ENCODE data around the gene TSNAX.

The TSNAX gene

DNA sequence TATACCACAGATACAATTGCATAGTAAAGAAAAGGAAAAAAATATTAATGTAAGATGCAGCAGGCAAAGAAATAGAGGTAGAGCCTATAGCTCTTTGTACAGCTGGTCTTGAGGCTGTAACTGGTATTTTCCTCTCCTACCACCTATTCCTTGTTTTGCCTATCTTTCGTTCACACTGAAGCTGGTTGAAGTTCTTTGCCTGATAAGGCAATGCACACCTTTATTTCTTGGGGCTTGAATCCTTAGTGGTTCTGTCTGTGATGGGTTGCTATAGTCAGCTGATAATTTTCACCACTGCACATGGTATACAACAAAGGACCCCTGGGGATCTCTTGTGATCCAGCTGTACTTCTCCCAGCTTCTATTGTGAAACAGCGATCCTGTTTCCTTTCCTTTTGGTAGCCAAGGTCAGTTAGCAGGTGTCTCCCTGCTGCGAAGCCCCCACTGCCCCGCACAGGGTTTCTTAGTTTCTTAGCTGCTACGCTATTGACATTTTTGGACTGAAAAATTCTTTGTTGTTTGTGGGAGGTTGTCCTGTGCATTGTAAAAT, 9.9 kb upstream of the TSNAX start:
- DNase-seq (ENCODE audit: low read depth in 2 of 2) = no peak

DNA sequence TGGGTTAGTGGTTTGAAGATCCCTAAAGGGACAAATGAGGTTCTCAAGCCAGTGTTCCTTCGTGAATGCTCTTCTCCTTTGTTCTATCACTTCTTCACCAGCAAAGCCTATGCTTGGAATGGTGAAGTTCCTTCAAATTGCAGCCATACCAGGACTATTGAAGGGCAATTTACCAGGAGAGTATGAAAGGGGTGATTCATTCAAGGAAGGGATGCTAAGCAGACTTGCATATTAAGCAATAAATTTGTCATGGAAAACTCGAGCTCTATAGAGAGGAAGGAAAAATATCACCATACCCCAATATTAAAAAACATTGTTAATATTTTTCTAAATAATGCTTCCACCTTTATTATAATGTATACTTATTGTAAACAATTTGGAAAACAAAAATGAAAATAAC, 9.3 kb upstream of the TSNAX start:
- DNase-seq (ENCODE audit: low read depth in 2 of 2) = no peak

DNA sequence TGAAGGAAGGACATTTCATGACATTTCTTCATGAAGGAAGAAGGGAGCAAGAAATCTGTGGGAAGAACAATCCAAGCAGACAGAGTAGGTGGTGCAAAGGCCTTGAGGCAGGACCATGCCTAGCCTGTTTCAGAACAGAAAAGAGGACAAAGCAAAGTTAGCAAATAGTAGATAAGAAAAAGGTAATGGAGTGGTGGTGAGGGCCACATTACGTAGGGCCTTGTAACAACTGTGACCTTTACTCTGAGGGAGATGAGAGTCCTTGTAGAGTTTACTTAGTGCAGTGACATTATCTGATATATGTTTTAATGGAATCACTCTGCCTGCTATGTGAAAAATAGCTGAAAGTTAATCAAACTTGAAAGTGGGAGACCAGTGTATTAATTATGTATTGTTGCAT, 6.4 kb upstream of the TSNAX start:
- DNase-seq (ENCODE audit: low read depth in 2 of 2) = no peak

DNA sequence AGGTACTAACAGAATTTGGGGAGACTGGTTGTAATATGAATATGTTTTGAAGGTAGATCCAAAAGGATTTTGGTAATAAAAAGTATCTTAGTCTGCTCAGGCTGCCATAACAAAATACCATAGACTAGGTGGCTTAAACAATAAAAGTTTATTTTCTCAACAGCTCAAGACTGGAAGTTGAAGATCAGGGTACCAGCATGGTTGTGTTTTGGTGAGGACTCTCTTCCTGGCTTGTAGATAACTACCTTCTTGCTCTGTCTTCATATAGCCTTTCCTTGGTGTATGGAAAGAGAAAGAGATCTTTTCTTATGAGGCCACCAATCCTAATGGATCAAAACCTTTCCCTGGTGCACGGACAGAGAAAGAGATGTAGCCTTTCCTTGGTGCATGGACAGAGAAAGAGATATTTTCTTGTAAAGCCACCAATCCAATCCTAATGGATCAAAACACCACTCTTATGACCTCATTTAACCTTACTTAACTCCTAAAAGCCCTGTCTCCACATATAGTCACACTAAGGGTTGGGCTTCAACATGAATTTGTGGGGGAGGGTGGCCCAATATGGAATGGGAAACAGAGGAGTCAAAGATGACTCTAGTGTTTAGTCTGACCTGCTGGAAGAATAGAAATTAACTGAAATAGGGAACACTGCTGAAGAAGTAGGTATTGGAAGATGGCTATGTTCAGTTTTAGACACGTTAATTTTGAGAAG, 5.4 kb upstream of the TSNAX start:
- DNase-seq (ENCODE audit: low read depth in 2 of 2) = no peak

DNA sequence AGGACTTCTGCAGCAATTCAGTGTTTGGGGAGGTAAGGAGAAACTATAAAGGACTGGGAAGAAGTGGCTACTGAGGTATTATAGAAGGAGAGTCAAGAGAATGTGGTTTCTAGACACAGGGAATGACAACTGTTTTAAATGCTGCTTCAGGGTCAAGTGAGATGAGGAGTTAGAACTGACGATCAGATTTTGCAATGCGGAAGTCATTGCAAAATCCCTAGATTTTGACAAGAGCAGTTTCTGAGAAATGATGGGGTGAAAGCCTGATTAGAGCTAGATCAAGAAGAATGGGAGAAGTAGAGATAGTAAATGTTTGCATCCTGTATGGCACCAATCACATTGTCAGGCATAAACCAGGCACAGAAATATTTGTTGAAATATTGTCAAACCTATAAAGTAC, 4.7 kb upstream of the TSNAX start:
- no peak for DNase-seq (ENCODE audit: low read depth in 2 of 2)

DNA sequence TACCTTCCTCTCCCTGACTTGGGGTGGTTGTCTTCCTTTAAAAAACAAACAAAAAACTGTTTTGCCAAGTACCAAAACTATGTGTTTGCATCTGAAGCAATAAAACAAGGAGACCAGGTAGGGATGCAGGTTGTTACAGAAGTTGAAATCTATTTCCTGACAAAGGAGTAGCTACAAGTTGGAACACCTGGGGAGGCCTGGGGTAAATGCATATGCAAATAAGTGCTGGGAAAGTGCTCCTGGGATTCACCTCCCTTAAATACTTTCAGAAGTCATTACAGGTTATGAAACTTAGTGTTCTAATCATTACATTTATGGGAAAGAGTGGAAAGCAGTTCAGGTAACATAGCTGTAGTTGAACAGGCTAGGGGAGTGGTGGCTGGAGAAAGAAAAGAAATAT, 1.9 kb upstream of the TSNAX start:
- no peak for DNase-seq (ENCODE audit: low read depth in 2 of 2)

DNA sequence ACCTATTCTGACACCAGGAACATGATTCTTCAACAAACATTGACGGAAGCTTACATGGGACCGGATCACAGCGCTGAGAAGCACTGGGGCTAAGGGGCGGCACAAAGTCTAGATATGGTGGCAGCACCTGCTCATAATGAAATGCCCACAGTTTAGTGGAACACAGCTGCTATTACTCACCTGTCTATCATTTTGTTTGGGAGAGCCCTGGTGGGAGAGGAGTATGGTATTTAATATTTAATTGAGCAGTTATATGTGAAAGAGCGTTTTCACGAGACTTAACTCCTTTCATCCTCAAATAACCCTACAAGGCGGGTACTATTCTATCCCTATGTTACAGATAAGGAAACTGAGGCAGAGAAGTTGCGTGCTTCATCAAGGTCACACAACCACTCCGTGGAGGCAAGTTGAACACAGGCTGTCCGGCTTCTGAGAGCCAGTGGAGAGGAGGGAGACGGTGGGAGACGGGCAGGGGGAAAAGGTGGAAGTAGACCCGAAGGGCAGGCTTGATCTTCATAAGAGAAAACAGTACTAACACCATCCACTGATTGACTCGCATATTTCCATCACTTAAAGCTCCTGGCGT, 790 bp upstream of the TSNAX start:
- no peak for DNase-seq (ENCODE audit: low read depth in 2 of 2)

DNA sequence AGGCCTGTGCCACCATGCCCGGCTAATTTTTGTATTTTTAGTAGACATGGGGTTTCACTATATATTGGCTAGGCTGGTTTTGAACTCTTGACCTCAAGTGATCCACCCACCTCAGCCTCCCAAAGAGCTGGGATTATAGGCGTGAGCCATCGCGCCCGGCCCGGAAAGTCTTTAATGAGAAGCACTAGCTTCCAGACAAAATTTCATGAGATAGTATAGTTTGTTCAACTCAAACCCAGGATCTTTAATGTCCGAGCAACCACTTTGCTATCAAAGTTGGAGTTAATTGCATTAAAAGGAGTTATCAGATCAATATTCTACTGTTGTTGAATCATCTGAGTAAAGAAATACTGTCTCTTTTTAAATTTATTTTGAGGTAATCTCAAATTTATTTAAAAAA, 4.8 kb downstream of the TSNAX start:
- DNase-seq (ENCODE audit: low read depth in 2 of 2) = no peak

DNA sequence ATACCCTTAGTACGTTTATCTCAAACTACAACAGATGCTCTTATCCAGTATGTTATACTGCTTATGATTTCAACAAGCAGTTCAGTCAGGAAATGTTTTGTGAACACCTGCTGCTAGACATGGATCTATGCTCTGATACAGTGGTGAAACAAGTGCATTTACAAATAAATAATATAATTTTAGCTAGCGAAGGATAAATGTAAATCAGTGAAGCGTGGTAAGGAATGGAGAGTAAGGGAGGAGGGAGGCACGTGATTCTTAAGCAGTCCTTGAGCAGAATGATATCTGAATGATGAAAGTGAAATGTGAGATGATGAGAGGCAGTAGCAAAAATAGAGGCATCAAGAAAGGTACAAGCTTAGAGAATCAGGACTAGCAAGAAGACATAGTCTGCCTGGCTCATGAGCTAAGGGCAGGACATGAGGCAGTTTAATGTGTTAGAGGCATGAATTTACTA, 6.3 kb downstream of the TSNAX start:
- DNase-seq (ENCODE audit: low read depth in 2 of 2) = no peak

DNA sequence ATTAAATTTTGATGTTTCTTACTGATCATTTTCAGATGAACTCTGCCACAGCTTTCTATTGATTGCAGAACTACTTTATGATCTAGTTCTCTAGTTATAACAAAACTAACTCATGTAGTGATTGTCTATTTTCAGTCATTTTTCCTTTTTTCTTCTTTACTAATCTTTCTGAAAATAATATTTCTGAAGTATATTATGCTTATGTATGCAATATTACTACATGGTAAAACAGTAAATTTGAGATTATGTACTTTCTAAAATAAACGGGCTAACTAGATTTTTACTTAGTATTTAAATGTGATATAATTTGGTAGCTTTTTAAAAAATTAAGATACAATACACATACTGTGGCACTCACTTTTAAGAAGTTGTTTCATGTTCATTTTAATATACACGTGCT, 7.6 kb downstream of the TSNAX start:
- DNase-seq (ENCODE audit: low read depth in 2 of 2) = no peak

DNA sequence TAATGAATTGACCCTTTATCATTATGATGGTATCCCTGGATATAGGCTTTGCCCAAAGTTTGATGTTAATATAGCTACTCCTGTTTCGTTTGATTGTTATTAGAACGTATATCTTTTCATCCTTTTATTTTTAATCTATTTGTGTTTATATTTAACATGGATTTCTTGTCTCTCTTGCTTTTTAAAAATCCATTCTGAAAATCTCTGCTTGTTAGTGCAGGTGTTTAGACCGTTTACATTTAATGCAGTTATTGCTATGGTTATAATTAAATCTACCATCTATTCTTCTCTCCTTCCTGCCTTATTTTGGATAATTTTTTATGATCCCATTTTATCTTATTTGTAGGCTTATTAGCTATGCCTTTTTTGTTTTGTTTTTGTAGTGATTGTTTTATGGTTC, 12.4 kb downstream of the TSNAX start:
- no peak for DNase-seq (ENCODE audit: low read depth in 2 of 2)

DNA sequence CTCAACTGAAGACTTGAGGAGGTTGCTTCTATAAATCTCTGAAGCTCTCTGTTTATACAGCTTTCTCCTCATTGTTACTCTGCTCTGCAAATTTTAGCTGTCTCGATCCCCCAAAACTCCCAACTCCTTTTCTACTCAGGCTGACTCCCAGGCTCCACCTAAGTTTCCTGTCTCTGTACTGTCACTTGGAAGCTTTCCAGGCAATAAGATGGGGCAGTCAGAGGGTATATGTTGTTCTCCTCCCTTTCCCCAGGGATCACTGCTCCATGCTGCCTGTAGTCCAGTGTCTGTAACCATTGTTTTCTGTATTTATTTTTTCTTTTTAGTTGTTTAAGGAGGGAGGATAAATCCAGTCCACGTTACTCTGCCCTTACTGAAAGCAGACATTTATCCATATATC, 13.4 kb downstream of the TSNAX start:
- no peak for DNase-seq (ENCODE audit: low read depth in 2 of 2)

DNA sequence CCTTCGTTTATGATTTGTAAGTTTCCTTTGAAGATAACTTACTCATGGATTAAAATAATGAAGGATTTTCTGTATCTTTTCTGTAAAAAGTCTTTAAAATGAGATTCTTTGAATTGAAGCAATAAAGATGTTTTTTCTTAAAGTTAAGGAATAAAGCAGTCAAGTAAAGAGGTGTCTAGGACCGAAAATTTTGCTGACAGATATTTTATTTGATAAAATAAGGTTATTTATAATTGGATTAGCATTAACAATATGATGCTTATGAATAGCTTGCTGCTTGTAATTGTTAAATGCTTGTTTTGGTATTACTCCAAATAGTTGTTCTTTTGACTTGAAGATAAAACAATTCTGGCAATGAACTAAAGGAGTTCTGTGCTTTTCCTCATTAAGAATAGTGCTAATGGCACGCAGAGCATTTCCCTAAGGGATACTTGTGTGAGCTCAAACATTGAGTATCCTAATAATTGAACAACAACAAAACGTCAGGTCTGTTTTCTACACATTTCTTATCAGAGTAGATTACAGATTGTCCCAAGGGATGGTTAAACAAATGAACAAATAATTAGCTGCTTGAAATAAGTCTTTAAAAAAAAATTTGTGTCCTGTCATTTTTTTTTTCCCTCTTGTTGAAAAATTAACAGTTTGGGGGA, 16.6 kb downstream of the TSNAX start:
- DNase-seq (ENCODE audit: low read depth in 2 of 2) = no peak

DNA sequence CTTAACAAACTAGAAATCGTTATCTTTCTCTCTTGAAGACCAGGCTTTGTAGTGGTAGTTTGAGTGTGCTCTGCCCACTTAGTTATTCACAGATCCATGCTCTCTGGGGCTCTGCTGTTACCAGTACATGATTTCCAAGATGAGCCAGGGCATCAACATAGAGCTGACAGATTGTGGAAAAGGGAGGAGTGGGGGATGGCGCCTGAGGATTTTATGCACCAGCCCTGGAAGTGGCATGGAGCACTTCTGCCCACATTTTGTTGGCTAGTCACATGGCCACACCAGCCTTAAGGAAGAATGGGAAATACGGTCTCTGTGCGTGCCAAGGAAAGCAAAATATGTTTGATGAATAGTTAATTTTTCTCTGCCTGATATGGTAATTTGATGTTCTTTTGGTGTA, 18.2 kb downstream of the TSNAX start:
- no peak for DNase-seq (ENCODE audit: low read depth in 2 of 2)

DNA sequence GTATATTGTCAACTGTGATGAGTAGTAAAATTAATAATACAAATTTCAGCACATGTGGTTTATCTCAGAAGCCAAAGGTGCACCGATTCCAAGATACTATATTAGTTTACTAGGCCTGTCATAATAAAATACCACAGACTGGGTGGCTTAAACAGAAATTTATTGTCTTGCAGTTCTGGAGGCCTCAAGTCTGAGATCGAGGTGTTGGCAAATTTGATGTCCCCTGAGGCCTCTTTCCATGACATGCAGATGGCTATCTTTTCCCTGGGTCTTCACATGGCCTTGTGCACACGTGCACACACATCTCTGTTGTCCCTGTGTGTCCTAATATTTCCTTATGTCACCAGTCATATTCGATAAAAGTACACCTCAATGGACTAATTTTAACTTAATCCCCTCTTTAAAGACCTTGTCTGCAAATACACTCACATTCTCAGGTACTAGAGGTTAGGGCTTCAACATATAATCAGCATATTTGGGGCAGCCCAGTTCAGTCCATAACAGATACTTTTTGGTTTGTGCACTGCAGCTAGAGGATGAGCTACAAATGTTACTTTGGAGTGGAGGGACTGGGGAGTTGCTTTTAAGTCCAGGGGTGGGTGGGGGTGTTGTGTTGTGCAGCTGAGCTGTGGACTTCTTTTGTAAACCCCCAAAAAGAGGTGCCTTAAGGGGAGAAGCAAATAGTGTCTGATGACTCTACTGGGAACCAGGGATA, 21.4 kb downstream of the TSNAX start:
- DNase-seq (ENCODE audit: low read depth in 2 of 2) = no peak

DNA sequence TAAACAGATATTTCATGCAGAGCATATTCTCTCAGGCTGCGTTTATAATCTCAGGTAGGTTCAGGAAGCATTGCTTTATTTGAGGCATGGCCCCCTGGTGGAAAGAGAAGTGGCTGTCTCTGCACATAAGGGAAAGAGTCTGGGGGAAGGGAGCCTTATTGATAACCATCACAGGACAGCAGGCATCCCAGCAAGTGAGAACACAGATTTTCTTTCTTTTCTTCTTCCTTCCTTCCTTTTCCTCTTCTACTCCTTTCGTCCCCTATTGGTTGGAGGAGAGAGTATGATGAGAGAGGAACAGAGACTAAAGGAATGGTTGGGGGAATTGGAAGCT, 21.9 kb downstream of the TSNAX start:
- no peak for DNase-seq (ENCODE audit: low read depth in 2 of 2)

DNA sequence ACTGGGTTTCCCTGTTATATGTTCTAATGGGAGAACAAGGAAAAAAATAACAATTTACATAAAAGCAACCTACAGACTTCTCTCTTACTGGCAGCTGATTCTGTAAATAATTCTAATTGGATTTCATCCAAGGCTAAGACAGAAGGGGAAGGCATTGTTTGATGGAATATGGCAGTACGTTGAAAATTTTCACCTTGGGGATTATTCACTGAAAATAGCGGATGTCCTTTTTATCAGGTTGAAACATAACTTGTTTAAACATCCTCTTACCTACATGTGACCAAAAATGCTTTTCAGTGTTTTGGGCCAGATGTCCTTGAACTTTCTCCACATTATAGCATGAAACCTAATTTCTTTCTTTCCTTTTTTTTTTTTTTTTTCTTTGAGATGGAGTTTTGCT, 24.9 kb downstream of the TSNAX start:
- no peak for DNase-seq (ENCODE audit: low read depth in 2 of 2)

DNA sequence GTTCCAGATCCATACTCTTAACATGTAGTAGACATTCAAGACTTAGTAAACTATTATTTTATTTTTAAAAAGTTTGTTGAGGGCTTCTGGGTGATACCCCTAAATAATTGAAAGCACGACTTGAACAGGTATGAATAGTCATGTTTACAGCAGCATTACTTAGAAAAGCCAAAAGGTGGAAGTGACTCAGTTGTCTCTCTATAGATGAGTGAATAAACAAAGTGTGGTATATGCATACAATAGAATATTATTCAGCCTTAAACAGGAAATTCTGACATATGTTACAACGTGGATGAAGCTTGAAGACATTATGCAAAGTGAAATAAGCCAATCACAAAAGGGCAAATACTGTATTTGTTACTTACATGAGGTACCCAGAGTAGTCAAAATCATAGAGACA, 26.5 kb downstream of the TSNAX start:
- no peak for DNase-seq (ENCODE audit: low read depth in 2 of 2)

DNA sequence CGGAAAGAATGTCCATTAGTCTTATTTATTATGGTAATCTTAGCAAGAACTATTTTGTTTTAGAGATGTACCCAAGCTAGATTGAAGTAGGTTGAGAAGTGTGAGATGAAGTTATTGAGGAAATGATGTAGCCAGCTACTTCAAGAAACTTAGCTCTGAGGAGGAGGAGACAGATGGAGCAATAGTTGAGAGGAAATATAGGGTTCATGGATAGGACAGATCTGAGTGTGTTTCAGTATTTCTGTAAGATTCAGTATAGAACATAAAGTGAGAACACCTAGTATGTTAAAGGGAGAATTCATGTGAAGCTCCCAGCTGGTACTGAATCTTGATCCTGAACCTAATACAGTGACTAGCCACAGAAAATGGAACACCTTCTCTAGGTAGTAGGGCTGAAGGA, 28.9 kb downstream of the TSNAX start:
- DNase-seq (ENCODE audit: low read depth in 2 of 2) = no peak

DNA sequence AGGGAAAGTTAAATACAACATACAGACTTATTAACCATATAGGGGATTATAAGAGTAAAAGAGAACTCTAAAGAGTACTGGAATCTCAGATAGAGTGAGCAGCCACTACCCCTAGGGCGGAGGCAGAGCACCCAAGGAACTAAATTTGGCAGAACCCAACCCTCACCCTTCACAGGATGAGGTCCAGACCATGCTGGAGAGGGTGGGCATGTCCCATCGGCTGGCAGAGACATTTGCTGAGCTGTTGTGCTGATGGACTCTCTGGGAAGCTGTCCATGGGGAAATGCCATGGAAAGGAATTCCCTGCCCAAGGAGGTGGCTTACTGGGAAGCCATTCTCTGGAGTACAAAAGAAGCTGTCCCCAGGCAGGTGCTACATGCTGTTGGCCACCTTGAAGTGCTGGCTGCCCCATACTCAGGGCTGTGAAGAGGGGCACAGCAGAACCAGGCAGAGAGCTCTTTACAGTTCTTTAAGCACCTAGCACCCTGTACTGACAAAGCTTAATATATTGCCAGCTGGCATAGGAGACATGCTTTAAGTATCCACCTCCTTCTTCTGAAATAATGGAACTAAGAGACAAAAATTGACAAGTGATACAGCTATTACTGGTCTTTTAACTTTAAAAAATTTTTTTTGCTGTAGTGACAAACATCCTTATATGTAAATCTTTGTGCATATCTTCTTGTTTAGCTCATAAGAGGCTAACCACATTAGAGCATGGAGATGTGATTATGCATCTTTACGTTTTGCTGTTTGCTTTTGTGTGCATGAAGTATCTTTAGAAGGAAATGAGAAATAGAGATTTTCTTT, 29.6 kb downstream of the TSNAX start:
- no peak for DNase-seq (ENCODE audit: low read depth in 2 of 2)

DNA sequence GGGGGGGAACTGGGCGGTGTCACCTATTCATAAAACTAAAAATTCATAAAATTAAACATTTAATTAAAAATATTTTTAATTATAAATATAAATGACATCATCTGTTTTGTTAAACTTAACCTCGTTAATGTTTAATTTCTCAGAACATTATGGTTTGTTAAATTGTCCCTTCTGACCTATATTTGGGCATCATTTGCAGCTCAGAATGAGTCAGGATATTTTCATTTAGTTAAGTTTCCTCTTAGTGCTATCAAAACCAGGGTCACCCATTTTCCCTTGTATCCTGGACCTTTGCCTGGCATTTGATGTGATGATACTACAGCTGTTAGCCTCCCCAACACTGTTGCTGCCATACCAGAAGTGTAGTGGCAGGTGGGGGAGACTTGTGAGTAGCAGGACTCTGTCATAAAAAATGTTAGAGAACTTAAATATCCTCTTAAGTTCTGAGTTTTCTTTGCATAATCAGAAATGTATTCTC, 30.3 kb downstream of the TSNAX start:
- DNase-seq (ENCODE audit: low read depth in 2 of 2) = no peak

All from stimulated activated CD8-positive, alpha-beta memory T cell treated with anti-CD3 and anti-CD28 coated beads, Interleukin-15, amount 100 ng/mL, for 4 hours (primary cell).